GM18526 (cell line): ENCODE data around the gene TRIM44.

ENCODE experiments used
- POLR2A ChIP-seq: IDR thresholded peaks from 3 replicates; pipeline ENCODE4 v1.6.1; 2011; ENCODE audit not compliant: insufficient read length; ENCODE audit errors: extremely low read depth

Gene TRIM44

DNA sequence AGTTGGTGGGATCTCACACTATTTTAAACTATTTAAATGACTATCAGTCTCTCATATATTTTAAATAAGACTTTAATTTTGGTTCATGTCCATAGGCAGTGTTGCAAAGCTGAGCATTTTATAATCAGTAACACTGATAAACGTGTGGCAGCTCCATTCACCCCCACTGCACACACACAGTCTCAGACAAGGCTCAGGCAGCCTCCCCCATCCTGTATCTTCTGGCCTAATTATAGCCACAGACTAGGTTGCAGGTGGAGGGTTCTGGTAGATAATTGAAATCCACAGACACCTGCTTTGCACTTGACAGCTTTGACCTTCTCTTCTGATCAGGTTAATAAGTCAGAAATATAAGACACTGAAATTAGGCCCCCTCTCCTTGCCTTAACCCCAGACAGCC lies 162.8 kb downstream of the TRIM44 start:
- TF ChIP-seq POLR2A = no peak

GRCh38 chr11:35826006-35826405 lies 163.4 kb downstream of the TRIM44 start:
- no peak for TF ChIP-seq POLR2A

GRCh38 chr11:35826949-35827348 lies 164.4 kb downstream of the TRIM44 start:
- no peak for TF ChIP-seq POLR2A

DNA sequence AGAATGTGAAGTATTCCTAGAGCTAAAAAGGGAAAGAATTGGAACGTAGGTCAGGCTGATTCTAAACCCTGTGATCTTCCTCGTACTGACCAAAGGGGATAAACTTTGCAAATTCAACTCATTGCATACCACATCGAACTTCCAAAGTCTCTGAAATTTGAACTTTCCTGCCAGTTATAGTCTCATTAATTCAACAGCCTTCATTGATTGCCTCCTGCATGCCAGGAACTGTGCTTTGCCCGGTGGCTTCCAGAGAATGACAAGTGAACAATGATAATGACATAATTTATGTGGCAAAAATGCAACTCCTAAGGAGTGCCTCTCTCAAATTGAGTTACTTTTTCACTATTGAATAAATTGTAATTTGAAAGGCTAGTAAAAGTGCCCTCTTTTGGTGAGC lies 173.6 kb downstream of the TRIM44 start:
- no peak for TF ChIP-seq POLR2A

- TF ChIP-seq POLR2A = no peak
These were observed 175.5 kb downstream of the TRIM44 start for GRCh38 chr11:35838071-35838470.

DNA sequence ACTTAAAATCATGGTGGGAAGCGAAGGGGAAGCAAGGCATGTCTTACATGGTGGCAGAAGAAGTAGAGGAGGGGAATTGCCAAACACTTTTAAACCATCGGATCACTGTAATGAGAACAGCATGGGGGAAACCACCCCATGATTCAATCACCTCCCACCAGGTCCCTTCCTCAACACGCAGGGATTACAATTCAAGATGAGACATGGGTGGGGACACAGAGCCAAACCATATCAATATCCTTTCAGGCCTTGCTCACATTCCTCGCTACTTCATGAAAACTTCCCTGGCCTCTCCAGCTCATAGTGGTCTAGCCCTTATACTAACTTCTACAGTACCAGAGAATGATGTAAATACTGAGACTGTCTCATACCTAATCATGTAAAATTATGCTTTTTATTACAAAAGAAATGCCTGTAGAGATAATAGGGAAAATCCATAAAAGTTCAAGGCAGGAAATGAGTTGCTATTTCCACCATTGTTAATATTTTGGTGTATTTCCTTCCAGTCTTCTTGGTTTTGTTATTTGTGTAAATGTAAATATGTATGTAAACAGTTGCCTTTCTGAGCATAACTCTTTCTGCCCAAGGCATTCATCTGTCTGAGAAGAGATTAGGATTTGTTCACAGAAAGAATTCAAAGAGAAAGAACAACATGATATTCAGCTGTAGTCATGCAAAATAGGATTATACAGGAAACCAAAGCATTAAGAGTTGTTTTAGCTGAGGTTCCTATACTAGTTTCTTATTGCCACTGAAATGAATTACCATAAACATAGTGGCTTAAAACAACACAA lies 177.0 kb downstream of the TRIM44 start:
- TF ChIP-seq POLR2A = no peak

- TF ChIP-seq POLR2A = no peak
These were observed 179.2 kb downstream of the TRIM44 start for GRCh38 chr11:35841733-35842132.

DNA sequence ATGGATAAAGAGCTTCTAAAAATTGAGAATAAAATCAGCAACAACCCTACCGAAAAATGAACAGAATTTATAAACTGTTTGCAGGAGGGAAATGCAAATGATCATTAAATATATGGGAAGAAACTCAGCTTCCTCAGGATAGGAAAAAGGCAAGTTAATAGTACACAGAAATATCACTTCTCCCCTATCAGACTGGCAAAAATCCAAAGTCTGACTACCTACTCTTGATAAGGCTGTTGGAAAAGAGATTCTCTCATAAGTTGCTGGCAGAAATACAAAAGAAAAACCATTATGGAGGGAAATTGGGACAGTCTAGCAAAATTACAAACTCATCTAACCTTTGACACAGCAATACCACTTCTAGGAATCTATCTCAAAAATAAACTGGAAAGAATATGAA lies 180.4 kb downstream of the TRIM44 start:
- TF ChIP-seq POLR2A = no peak

DNA sequence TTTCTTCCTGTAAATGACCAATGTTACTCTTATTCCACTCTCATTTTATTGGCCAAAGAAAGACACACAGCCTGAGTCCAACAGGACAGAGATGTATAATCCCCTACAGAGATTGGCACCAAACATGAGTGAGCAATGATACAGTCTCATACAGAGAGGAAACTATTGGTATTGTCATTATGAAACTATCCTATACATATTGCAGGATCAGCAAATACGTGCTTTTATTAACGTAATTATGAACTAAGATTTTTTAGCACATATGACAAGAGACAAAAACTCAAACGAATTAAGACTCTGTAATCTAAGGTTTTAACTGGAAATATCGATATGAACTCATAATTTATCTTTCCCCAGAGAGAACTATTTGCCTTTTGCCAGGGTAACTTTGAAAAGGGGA lies 182.0 kb downstream of the TRIM44 start:
- no peak for TF ChIP-seq POLR2A

DNA sequence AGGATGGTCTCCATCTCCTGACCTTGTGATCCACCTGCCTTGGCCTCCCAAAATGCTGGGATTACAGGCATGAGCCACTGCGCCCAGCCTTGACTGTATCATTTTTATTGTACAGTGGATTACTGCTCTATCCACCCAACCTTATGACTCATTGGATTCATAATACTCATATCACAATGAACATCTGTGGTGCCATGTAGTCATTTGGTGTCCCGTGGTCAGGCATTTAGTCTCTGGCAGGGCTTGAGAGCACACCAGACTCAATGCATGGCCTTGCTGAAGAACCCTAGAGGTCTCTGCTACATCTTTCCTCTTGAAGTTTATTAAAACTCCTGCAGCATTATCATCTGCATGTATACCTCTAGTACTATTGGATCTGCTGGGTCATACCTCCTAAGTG lies 183.3 kb downstream of the TRIM44 start:
- TF ChIP-seq POLR2A = no peak

- no peak for TF ChIP-seq POLR2A
These were observed 184.3 kb downstream of the TRIM44 start for GRCh38 chr11:35846874-35847273.

- no peak for TF ChIP-seq POLR2A
These were observed 184.9 kb downstream of the TRIM44 start for GRCh38 chr11:35847473-35847872.

- no peak for TF ChIP-seq POLR2A
These were observed 186.0 kb downstream of the TRIM44 start for GRCh38 chr11:35848616-35849015.

DNA sequence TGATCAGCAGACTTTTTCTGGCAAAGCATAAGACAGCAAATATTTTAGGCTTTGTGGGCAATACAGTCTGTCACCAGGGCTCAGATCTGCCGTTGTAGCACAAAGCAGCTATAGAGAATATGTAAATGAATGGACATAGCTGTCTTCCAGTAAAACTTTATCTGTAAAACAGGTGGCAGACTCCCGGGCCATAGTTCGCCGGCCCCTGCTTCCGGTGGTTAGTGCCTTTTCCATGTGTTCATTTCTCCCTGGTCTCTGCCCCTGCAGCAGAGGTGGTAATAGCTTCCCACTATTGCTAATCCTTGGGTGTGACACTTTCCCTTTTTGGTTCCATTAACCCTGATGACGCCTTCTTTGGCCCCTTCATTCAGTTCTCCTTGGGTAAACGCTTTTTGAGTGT lies 187.6 kb downstream of the TRIM44 start:
- no peak for TF ChIP-seq POLR2A

DNA sequence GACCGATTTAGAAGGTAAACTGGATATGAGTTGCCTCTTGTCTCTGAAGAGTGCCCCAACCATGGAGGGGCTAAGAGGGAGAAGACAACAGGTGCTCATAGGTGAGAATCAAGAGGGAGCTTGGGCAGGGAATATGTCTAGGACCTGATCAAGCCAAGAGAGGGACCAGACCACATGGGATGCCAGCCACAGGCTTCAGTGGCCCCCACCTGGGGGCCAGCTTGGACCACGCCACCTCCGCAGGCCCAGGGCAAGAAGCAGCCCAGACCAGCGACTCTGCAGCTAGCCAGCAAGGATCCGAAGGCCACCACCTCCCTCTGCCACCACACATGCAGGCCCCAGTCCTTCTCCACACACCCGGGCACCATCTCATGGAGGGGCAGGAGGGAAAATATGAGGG lies 188.8 kb downstream of the TRIM44 start:
- no peak for TF ChIP-seq POLR2A

GRCh38 chr11:35852056-35852455 lies 189.5 kb downstream of the TRIM44 start:
- TF ChIP-seq POLR2A = no peak

- TF ChIP-seq POLR2A = no peak
These were observed 191.4 kb downstream of the TRIM44 start for GRCh38 chr11:35853971-35854370.
